IPS-NIHi11 (cell line): ENCODE measurements around the gene ZNF710.
"Not testable (repeated sequence)": the region's sequence is repeated elsewhere in the genome, so short reads cannot be mapped to it uniquely, and the experiment has no call there.

ENCODE experiments used
- DNase-seq: peaks from one replicate; pipeline ENCODE4 v3.0.0; 2012; ENCODE audit warnings: mixed read lengths, low spot score

The ZNF710 gene

GRCh38 chr15:90062023-90062442, 60.9 kb downstream of the ZNF710 start:
- DNase-seq, result peak; percentile 68

- no peak for DNase-seq
These were observed 61.4 kb downstream of the ZNF710 start for GRCh38 chr15:90062462-90062932.

GRCh38 chr15:90062973-90063769, 62.0 kb downstream of the ZNF710 start:
- DNase-seq, result no peak

- DNase-seq, result no peak
These were observed 62.7 kb downstream of the ZNF710 start for GRCh38 chr15:90063770-90064247.

GRCh38 chr15:90064911-90065681, 64.0 kb downstream of the ZNF710 start:
- peak; percentile 48 for DNase-seq

- no peak for DNase-seq
These were observed 64.5 kb downstream of the ZNF710 start for GRCh38 chr15:90065682-90066049.

GRCh38 chr15:90067181-90067952, 66.2 kb downstream of the ZNF710 start:
- no peak for DNase-seq

GRCh38 chr15:90067953-90068606, 67.0 kb downstream of the ZNF710 start:
- no peak for DNase-seq

GRCh38 chr15:90070623-90071022, 69.5 kb downstream of the ZNF710 start:
- DNase-seq, result not testable (repeated sequence)

- DNase-seq, result peak; percentile 56
These were observed 70.2 kb downstream of the ZNF710 start for GRCh38 chr15:90071220-90071807.

- DNase-seq, result no peak
These were observed 72.0 kb downstream of the ZNF710 start for GRCh38 chr15:90072978-90073640.

- no peak for DNase-seq
These were observed 72.9 kb downstream of the ZNF710 start for GRCh38 chr15:90074023-90074422.

GRCh38 chr15:90074916-90075315, 73.8 kb downstream of the ZNF710 start:
- no peak for DNase-seq

- DNase-seq, result peak; percentile 45
These were observed 74.5 kb downstream of the ZNF710 start for GRCh38 chr15:90075420-90076289.

- DNase-seq, result no peak
These were observed 75.6 kb downstream of the ZNF710 start for GRCh38 chr15:90076716-90077115.

- no peak for DNase-seq
These were observed 77.8 kb downstream of the ZNF710 start for GRCh38 chr15:90078965-90079364.

- no peak for DNase-seq
These were observed 78.7 kb downstream of the ZNF710 start for GRCh38 chr15:90079619-90080457.

- DNase-seq, result no peak
These were observed 79.3 kb downstream of the ZNF710 start for GRCh38 chr15:90080458-90080755.

- DNase-seq, result no peak
These were observed 79.8 kb downstream of the ZNF710 start for GRCh38 chr15:90080818-90081393.
